HepG2 (cell line): ENCODE measurements around the gene SGCE. TPM values are rescaled to one million over a fixed set of nuclear protein-coding genes. Genes with fewer than 3 reads are reported as not detected.

Source experiments
- ADNP ChIP-seq: sonication (generic); formaldehyde crosslinking; IDR thresholded peaks from 2 replicates; pipeline ENCODE4 v1.4.0; 2020; ENCODE audit warnings: missing genetic modification reagents
- ARNT2 ChIP-seq: sonication (generic); formaldehyde crosslinking; IDR thresholded peaks from 2 replicates; pipeline ENCODE4 v1.8.0; 2022; ENCODE audit warnings: mild to moderate bottlenecking, low read depth, missing genetic modification reagents, moderate library complexity
- CERS6 ChIP-seq: sonication (generic); formaldehyde crosslinking; IDR thresholded peaks from 2 replicates; pipeline ENCODE4 v1.5.0; 2020; ENCODE audit warnings: missing genetic modification reagents
- FOSL1 ChIP-seq: sonication (generic); formaldehyde crosslinking; IDR thresholded peaks from 2 replicates; pipeline ENCODE4 v1.9.0; 2021; ENCODE audit warnings: missing genetic modification reagents, borderline replicate concordance
- HCFC1 ChIP-seq: fragments of 150-350 bp; IDR thresholded peaks from 2 replicates; pipeline ENCODE4 v1.6.1; 2014; ENCODE audit warnings: low read depth, low read length
- MTF2 ChIP-seq: sonication (generic); formaldehyde crosslinking; IDR thresholded peaks from 2 replicates; pipeline ENCODE4 v1.5.0; 2020; ENCODE audit warnings: missing genetic modification reagents, borderline replicate concordance
- MYNN ChIP-seq: sonication (generic); formaldehyde crosslinking; IDR thresholded peaks from 2 replicates; pipeline ENCODE4 v1.4.0; 2020; ENCODE audit warnings: mild to moderate bottlenecking, low read depth, missing genetic modification reagents
- NFYC ChIP-seq: IDR thresholded peaks from 2 replicates; pipeline ENCODE4 v1.6.1; 2016; ENCODE audit warnings: missing genetic modification reagents, missing compliant biosample characterization
- PHF20 ChIP-seq: sonication (generic); formaldehyde crosslinking; IDR thresholded peaks from 2 replicates; pipeline ENCODE4 v1.5.0; 2020; ENCODE audit warnings: mild to moderate bottlenecking, missing genetic modification reagents
- ZBTB43 ChIP-seq: sonication (generic); formaldehyde crosslinking; conservative IDR thresholded peaks from 2 replicates; pipeline ENCODE4 v1.4.0; 2020; ENCODE audit warnings: missing genetic modification reagents
- ZFP41 ChIP-seq: sonication (generic); formaldehyde crosslinking; IDR thresholded peaks from 2 replicates; pipeline ENCODE4 v1.4.0; 2020; ENCODE audit warnings: mild to moderate bottlenecking, missing genetic modification reagents, borderline replicate concordance
- ZNF138 ChIP-seq: sonication (generic); formaldehyde crosslinking; IDR thresholded peaks from 2 replicates; pipeline ENCODE4 v1.5.0; 2020; ENCODE audit warnings: mild to moderate bottlenecking, low read depth, missing genetic modification reagents
- ZNF317 ChIP-seq: sonication (generic); formaldehyde crosslinking; IDR thresholded peaks from 2 replicates; pipeline ENCODE4 v1.5.0; 2020; ENCODE audit warnings: mild to moderate bottlenecking, missing genetic modification reagents
- ZNF75D ChIP-seq: sonication (generic); formaldehyde crosslinking; IDR thresholded peaks from 2 replicates; pipeline ENCODE4 v1.8.1; 2023; ENCODE audit warnings: missing genetic modification reagents, mild to moderate bottlenecking, borderline replicate concordance
- polyA plus RNA-seq, 8 experiments: library from polyadenylated mRNA; depleted of rRNA in 3 of 8; stranded (reverse) in 7 of 8; unstranded in 1 of 8; fragments of >200 nt; fragmentation: Illumina TruSeq in 4 of 8; extraction: Trizol in 4 of 8; gene quantifications; 2 replicates each; pipeline versions ENCODE4 v1.2.1 to v1.2.3, GENCODE V29; 2011 to 2016; ENCODE audit warnings: low read depth in 4 of 8, missing spikeins in 1 of 8, mixed read lengths in 1 of 8; ENCODE audit not compliant: insufficient read depth in 1 of 8
- total RNA-seq, 5 experiments: library from RNA; depleted of rRNA; stranded (reverse); fragments of >200 nt; fragmentation: Illumina TruSeq; extraction: Trizol; gene quantifications; 2 replicates each; pipeline ENCODE4 v1.2.3, GENCODE V29; 2016; ENCODE audit warnings: low read depth in 1 of 5
- TF ChIP-seq, protein P1 (sequence below): sonication (generic); formaldehyde crosslinking; IDR thresholded peaks from 2 replicates; pipeline ENCODE4 v1.5.0; 2020; ENCODE audit warnings: mild to moderate bottlenecking, missing genetic modification reagents
- TF ChIP-seq, protein P2 (sequence below): sonication (generic); formaldehyde crosslinking; IDR thresholded peaks from 2 replicates; pipeline ENCODE4 v1.8.1; 2022; ENCODE audit warnings: mild to moderate bottlenecking, missing genetic modification reagents
- TF ChIP-seq, protein P3 (sequence below): IDR thresholded peaks from 2 replicates; pipeline ENCODE4 v1.6.1; 2016; ENCODE audit warnings: low read depth, borderline replicate concordance

SGCE gene
- total and polyA plus RNA-seq, 2 of the 13 experiments (the other 11 are each of a cell fraction or from before 2014, with no cell fraction given), result 52.3 to 71.1 TPM

DNA sequence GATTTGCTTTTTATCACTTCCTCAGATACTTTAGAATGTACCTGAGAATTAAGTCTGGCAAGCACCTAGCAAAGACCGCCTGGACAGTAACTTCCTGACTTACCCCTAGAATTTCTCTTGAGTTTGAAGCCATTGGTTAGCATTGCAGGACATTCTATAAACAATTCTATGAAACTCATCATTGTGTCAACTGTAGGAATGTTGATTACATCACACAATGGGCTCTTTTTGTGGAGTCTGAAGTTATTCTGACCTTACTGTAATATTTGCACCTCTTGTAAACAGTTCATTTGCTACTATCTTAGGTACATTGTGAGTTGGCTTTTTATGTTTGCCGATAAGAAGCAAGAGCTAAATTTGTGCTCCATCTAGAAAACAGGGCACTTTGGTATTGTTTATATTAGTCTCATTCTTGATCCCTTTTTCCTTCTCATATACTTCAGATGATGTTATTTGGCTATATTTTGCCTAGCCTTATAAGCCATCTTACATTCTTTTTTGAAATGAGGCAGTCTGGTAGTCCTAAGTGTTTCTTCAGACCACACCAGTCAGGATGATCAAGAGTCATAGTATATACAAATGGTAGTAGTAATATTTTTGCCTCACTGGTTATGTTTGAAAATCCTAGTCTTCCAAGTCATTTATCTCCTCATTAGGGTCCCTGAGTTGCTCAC lies 94.0 kb downstream of the SGCE start (continued):
- TF ChIP-seq ZBTB43 (CRISPR knock-in tag) (peak; percentile 66), CERS6 (no peak), ZNF317 (CRISPR knock-in tag) (0 out of 2 replicates have a peak, but pooled peaks have one; percentile 45), MYNN (CRISPR knock-in tag) (no peak), FOSL1 (CRISPR knock-in tag) (no peak; the same call in 1 of the 2 replicates), MTF2 (CRISPR knock-in tag) (no peak), ZFP41 (CRISPR knock-in tag) (no peak), ZNF75D (no peak), ZNF138 (no peak), ADNP (no peak), ARNT2 (CRISPR knock-in tag) (no peak), PHF20 (no peak), NFYC (0 out of 2 replicates have a peak, but pooled peaks have one; percentile 41), HCFC1 (no peak)
- TF ChIP-seq, protein P1, sequence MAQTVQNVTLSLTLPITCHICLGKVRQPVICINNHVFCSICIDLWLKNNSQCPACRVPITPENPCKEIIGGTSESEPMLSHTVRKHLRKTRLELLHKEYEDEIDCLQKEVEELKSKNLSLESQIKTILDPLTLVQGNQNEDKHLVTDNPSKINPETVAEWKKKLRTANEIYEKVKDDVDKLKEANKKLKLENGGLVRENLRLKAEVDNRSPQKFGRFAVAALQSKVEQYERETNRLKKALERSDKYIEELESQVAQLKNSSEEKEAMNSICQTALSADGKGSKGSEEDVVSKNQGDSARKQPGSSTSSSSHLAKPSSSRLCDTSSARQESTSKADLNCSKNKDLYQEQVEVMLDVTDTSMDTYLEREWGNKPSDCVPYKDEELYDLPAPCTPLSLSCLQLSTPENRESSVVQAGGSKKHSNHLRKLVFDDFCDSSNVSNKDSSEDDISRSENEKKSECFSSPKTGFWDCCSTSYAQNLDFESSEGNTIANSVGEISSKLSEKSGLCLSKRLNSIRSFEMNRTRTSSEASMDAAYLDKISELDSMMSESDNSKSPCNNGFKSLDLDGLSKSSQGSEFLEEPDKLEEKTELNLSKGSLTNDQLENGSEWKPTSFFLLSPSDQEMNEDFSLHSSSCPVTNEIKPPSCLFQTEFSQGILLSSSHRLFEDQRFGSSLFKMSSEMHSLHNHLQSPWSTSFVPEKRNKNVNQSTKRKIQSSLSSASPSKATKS (CRISPR knock-in tag), result 0 out of 2 replicates have a peak, but pooled peaks have one; percentile 61
- TF ChIP-seq, protein P2, sequence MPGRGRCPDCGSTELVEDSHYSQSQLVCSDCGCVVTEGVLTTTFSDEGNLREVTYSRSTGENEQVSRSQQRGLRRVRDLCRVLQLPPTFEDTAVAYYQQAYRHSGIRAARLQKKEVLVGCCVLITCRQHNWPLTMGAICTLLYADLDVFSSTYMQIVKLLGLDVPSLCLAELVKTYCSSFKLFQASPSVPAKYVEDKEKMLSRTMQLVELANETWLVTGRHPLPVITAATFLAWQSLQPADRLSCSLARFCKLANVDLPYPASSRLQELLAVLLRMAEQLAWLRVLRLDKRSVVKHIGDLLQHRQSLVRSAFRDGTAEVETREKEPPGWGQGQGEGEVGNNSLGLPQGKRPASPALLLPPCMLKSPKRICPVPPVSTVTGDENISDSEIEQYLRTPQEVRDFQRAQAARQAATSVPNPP (CRISPR knock-in tag), result no peak
- TF ChIP-seq, protein P3, sequence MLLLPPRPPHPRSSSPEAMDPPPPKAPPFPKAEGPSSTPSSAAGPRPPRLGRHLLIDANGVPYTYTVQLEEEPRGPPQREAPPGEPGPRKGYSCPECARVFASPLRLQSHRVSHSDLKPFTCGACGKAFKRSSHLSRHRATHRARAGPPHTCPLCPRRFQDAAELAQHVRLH, result 0 out of 2 replicates have a peak, but pooled peaks have one; percentile 44
